Activated CD4-positive, alpha-beta T cell treated with anti-CD3 and anti-CD28 coated beads, Interleukin-2, amount 10 ng/mL, durations not matched to agents 24 days and 14 days (primary cell): ENCODE measurements around the gene CFAP299. TPM values are rescaled to one million over a fixed set of nuclear protein-coding genes. Genes with fewer than 3 reads are reported as not detected.

Source experiments
- DNase-seq: peaks from one replicate; pipeline ENCODE4 v3.0.0; 2022
- H3K27ac Mint-ChIP-seq: one replicate; pipeline ENCODE4 v1.8.0; 2022; ENCODE audit warnings: mild to moderate bottlenecking, mixed read lengths
- H3K27me3 Mint-ChIP-seq: one replicate; pipeline ENCODE4 v1.8.0; 2022; ENCODE audit warnings: mixed read lengths
- H3K36me3 Mint-ChIP-seq: one replicate; pipeline ENCODE4 v1.8.0; 2022; ENCODE audit warnings: low read depth, mild to moderate bottlenecking, mixed read lengths
- H3K4me1 Mint-ChIP-seq: one replicate; pipeline ENCODE4 v1.8.0; 2021; ENCODE audit warnings: mixed read lengths
- H3K4me3 Mint-ChIP-seq: one replicate; pipeline ENCODE4 v1.8.0; 2022; ENCODE audit warnings: mild to moderate bottlenecking, moderate library complexity, mixed read lengths
- H3K9me3 Mint-ChIP-seq: one replicate; pipeline ENCODE4 v1.8.0; 2021; ENCODE audit warnings: mixed read lengths
- intact Hi-C: fragments of 100-400 bp; cut with micrococcal nuclease; formaldehyde crosslinking; loops from one replicate; pipeline ENCODE4 v1.15.1; 2023
- total RNA-seq: library from RNA; stranded (reverse); gene quantifications from 2 replicates; pipeline ENCODE4 v1.2.3, GENCODE V29; 2022

Gene CFAP299
- total RNA-seq, 1 donor from 2014 or later = not detected

GRCh38 chr4:80454556-80454955 lies 119.0 kb downstream of the CFAP299 start:
- no peaks in the 10 kb centered on the region for H3K36me3 Mint-ChIP-seq
- H3K9me3 Mint-ChIP-seq = no peaks in the 10 kb centered on the region
- no peak overlapping the region for H3K27ac Mint-ChIP-seq
- H3K4me1 Mint-ChIP-seq = no peaks in the 10 kb centered on the region
- peak; percentile 15 for DNase-seq
- no peak overlapping the region for H3K4me3 Mint-ChIP-seq
- intact Hi-C loops = no loop called here
- peaks cover 2% of the 10 kb centered on the region for H3K27me3 Mint-ChIP-seq

GRCh38 chr4:80459918-80460473 lies 124.5 kb downstream of the CFAP299 start:
- Mint-ChIP-seq H3K4me3 (no peak overlapping the region), H3K9me3 (peaks cover 6% of the 10 kb centered on the region), H3K36me3 (no peaks in the 10 kb centered on the region), H3K4me1 (peaks cover 7% of the 10 kb centered on the region), H3K27ac (no peak overlapping the region), H3K27me3 (peaks cover 2% of the 10 kb centered on the region)
- peak; percentile 50 for DNase-seq
- intact Hi-C loops = no loop called here

DNA sequence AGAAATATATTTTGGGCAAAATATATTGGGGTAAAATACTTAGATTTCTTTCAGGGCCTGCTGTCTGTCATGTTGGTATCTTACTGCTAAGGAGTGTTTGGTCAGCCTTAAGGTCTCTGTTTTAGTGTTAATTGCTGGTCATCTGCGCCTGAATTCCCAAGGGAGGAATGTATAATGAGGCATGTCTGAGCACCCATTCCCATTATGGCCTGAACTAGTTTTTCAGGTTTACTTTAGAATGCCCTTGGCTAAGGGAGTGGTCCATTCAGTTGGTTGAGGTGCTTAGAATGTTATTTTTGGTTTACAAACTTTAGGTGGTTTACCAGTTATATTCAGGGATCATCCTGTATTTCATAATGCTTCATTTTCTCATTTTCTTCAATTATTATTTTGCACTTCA lies 125.9 kb downstream of the CFAP299 start:
- Mint-ChIP-seq H3K9me3 (peaks cover 6% of the 10 kb centered on the region), H3K27me3 (peaks cover 2% of the 10 kb centered on the region), H3K4me3 (no peak overlapping the region), H3K36me3 (no peaks in the 10 kb centered on the region), H3K4me1 (peaks cover 7% of the 10 kb centered on the region), H3K27ac (no peak overlapping the region)
- intact Hi-C loops = no loop called here
- DNase-seq = peak; percentile 43

GRCh38 chr4:80462621-80463091 lies 127.1 kb downstream of the CFAP299 start:
- peaks cover 7% of the 10 kb centered on the region for H3K4me1 Mint-ChIP-seq
- peak; percentile 15 for DNase-seq
- H3K36me3 Mint-ChIP-seq = no peaks in the 10 kb centered on the region
- peaks cover 2% of the 10 kb centered on the region for H3K27me3 Mint-ChIP-seq
- H3K27ac Mint-ChIP-seq = no peak overlapping the region
- peak overlapping the region; percentile 41 for H3K4me3 Mint-ChIP-seq
- intact Hi-C loops = no loop called here
- peaks cover 6% of the 10 kb centered on the region for H3K9me3 Mint-ChIP-seq

DNA sequence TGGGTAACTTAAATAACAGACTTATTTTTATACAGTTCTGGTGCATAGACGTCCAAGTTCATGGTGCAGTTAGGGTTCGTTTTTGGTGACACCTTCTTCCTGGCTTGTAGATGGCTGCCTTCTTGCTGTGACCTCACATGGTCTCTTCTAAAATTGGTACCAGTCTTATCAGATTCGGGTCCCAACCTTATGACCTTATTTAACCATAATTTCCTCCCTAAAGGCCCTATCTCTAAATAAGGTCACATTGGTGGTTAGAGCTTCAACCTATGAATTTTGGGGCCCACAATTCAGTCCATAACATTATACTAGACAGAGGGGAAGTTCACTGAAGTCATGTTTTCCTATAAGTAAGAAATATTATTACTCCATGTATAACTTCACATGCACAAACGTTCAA lies 128.0 kb downstream of the CFAP299 start:
- DNase-seq = peak; percentile 35
- Mint-ChIP-seq H3K27ac (no peak overlapping the region), H3K4me3 (no peak overlapping the region), H3K4me1 (peaks cover 7% of the 10 kb centered on the region), H3K36me3 (no peaks in the 10 kb centered on the region), H3K27me3 (no peaks in the 10 kb centered on the region), H3K9me3 (peaks cover 6% of the 10 kb centered on the region)
- intact Hi-C loops = no loop called here

GRCh38 chr4:80465238-80465637 lies 129.7 kb downstream of the CFAP299 start:
- H3K4me1 Mint-ChIP-seq = peaks cover 7% of the 10 kb centered on the region
- DNase-seq = peak; percentile 44
- H3K27me3 Mint-ChIP-seq = no peaks in the 10 kb centered on the region
- H3K9me3 Mint-ChIP-seq = peaks cover 6% of the 10 kb centered on the region
- H3K4me3 Mint-ChIP-seq = no peak overlapping the region
- H3K27ac Mint-ChIP-seq = no peak overlapping the region
- no peaks in the 10 kb centered on the region for H3K36me3 Mint-ChIP-seq
- intact Hi-C loops = no loop called here

DNA sequence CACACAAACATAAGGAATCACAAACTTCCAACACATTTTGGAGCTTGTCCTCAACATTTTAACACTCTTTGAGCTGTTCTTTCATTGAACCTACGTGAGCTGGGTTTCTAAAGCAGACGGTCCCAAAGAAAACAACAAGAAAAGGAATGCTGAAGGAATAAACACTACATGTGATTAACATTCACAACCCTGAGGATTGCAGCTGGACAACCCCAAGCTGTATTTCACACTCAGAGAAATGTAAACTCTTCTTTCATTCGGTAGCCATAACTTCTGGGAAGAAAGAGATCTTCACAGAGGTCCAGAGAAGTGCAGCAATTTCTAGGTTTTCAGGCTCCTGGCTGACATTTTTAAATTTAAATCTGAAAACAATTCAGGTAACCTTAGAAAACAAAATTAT lies 130.2 kb downstream of the CFAP299 start:
- Mint-ChIP-seq H3K27ac (no peak overlapping the region), H3K4me3 (no peak overlapping the region), H3K4me1 (peaks cover 7% of the 10 kb centered on the region), H3K27me3 (peaks cover 2% of the 10 kb centered on the region), H3K9me3 (peaks cover 6% of the 10 kb centered on the region), H3K36me3 (no peaks in the 10 kb centered on the region)
- peak; percentile 8 for DNase-seq
- intact Hi-C loops = no loop called here

DNA sequence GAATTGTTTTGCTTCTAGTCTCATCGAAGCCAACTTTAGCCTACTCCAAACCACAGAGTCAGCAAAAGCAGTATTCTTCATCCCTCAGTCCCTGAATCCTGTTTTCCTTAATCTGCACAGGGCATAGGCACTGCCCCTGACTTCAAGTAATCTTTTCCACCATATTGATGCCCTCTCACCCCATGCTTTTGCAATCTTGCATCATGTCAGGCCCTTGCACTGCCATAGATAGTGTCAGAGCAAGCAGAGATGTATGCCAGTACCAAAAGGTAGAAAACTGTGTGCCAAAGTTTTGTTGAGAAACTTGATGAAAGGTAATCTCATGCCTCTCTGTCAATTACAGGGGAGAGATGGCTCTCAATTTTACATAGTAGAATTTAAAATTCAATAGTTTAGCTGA lies 131.1 kb downstream of the CFAP299 start:
- Mint-ChIP-seq H3K9me3 (peaks cover 6% of the 10 kb centered on the region), H3K36me3 (no peaks in the 10 kb centered on the region), H3K4me1 (peaks cover 7% of the 10 kb centered on the region), H3K27me3 (peaks cover 2% of the 10 kb centered on the region), H3K27ac (no peak overlapping the region), H3K4me3 (no peak overlapping the region)
- peak; percentile 49 for DNase-seq
- intact Hi-C loops = no loop called here

DNA sequence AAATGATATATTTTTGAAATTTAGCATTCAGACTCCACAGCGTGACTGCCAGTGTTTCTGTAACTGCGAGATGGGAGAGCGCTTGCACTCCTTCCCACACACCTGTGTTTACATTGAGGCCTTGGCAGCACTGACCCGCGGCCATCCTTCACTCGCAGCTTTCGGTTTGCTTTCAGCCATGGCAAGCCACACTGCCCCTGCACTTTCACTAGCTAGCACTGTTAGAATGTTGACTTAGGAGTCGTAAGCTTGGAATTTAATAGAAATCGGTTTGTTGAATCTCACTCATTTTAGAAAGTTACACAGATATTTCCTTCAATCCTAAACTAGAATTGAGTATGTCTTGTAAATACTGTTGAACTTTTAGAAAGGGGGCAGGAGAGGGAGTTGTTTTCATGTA lies 136.2 kb downstream of the CFAP299 start:
- Mint-ChIP-seq H3K9me3 (no peaks in the 10 kb centered on the region), H3K27me3 (peaks cover 2% of the 10 kb centered on the region), H3K4me3 (no peak overlapping the region), H3K27ac (no peak overlapping the region), H3K4me1 (no peaks in the 10 kb centered on the region), H3K36me3 (no peaks in the 10 kb centered on the region)
- DNase-seq = no peak
- intact Hi-C loops = no loop called here

DNA sequence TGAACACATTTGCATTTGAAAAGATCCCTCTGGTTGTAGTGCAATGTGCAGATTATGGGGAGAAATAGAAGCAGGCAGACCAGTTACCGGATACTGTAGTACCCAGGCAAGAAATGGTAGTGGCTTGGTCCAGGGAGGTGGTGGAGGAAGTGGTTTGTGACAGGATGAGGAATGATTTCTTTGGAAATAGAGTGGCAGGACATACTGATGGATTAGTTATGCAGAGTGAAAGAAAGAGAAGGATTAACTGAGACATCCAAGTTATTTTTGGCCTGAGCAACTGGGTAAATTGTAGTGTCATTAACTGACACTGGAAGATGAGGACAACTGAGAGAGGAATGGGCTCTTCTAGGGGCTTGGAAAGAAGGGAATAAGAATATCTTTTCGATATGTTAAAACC lies 139.7 kb downstream of the CFAP299 start:
- H3K27me3 Mint-ChIP-seq = peaks cover 2% of the 10 kb centered on the region
- H3K9me3 Mint-ChIP-seq = no peaks in the 10 kb centered on the region
- no peak for DNase-seq
- no peaks in the 10 kb centered on the region for H3K4me1 Mint-ChIP-seq
- no peak overlapping the region for H3K4me3 Mint-ChIP-seq
- H3K27ac Mint-ChIP-seq = no peak overlapping the region
- no peaks in the 10 kb centered on the region for H3K36me3 Mint-ChIP-seq
- intact Hi-C loops = no loop called here

GRCh38 chr4:80475798-80476197 lies 140.3 kb downstream of the CFAP299 start:
- peak; percentile 24 for DNase-seq
- intact Hi-C loops = no loop called here
- Mint-ChIP-seq H3K27ac (no peak overlapping the region), H3K4me1 (no peaks in the 10 kb centered on the region), H3K9me3 (no peaks in the 10 kb centered on the region), H3K36me3 (no peaks in the 10 kb centered on the region), H3K4me3 (no peak overlapping the region), H3K27me3 (no peaks in the 10 kb centered on the region)

DNA sequence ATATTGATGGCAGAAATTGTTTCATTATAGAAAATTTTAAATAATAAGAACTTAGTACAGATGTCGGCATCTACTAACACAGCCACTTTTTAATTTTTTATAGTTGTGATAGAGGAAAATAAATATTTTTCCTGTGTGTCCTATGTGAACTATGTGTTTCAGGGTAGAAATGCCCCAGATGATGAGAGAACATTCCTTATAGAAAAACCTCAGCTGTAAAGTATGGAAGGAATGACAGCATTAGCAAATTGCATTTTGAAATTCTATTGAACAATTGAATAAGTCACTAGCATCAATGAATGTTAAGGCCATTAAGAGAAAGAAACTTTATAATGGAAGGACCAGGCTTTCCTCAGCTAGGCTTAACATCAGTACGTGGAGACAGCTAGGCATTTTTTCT lies 149.2 kb downstream of the CFAP299 start:
- no peak for DNase-seq
- Mint-ChIP-seq H3K4me1 (no peaks in the 10 kb centered on the region), H3K27me3 (peaks cover 3% of the 10 kb centered on the region), H3K4me3 (no peak overlapping the region), H3K27ac (no peak overlapping the region), H3K9me3 (peaks cover 6% of the 10 kb centered on the region), H3K36me3 (no peaks in the 10 kb centered on the region)
- intact Hi-C loops = no loop called here

- intact Hi-C loops = no loop called here
- Mint-ChIP-seq H3K4me3 (no peak overlapping the region), H3K27me3 (peaks cover 3% of the 10 kb centered on the region), H3K36me3 (no peaks in the 10 kb centered on the region), H3K9me3 (peaks cover 6% of the 10 kb centered on the region), H3K27ac (no peak overlapping the region), H3K4me1 (no peaks in the 10 kb centered on the region)
- peak; percentile 40 for DNase-seq
These were observed 151.1 kb downstream of the CFAP299 start for GRCh38 chr4:80486603-80487002.

- DNase-seq = no peak
- intact Hi-C loops = no loop called here
- Mint-ChIP-seq H3K27ac (no peak overlapping the region), H3K4me1 (peaks cover 21% of the 10 kb centered on the region), H3K9me3 (peaks cover 21% of the 10 kb centered on the region), H3K36me3 (no peaks in the 10 kb centered on the region), H3K27me3 (no peaks in the 10 kb centered on the region), H3K4me3 (no peak overlapping the region)
These were observed 154.3 kb downstream of the CFAP299 start for GRCh38 chr4:80489798-80490197.

DNA sequence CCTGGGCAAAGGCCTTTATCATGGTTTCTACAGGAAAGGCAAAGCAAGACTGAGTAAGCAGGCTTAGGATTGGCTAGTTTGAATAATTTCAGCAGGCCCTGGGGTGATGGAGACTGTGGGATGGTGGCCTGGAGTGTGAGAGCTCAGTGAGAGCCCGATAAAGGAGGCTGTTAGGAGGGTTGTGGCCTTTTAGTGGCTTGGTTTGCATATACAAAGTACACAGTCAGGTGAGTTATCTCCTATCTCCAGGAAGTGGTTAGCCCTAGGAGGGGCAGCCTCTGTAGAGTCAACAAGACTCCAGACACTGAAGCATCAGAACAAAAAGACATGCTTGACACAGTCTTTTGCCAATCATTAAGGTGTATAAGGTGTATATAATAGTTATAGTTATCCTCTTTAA lies 157.2 kb downstream of the CFAP299 start:
- intact Hi-C loops = no loop called here
- H3K27ac Mint-ChIP-seq = no peak overlapping the region

More for the DNA sequence above, 157.2 kb downstream of the CFAP299 start:
- H3K27me3 Mint-ChIP-seq = no peaks in the 10 kb centered on the region
- peaks cover 21% of the 10 kb centered on the region for H3K4me1 Mint-ChIP-seq
- no peaks in the 10 kb centered on the region for H3K36me3 Mint-ChIP-seq
- H3K9me3 Mint-ChIP-seq = peaks cover 29% of the 10 kb centered on the region
- H3K4me3 Mint-ChIP-seq = peak overlapping the region; percentile 19
- peak; percentile 86 for DNase-seq
